ENCODE results near the gene CACNA2D3.

DNA sequence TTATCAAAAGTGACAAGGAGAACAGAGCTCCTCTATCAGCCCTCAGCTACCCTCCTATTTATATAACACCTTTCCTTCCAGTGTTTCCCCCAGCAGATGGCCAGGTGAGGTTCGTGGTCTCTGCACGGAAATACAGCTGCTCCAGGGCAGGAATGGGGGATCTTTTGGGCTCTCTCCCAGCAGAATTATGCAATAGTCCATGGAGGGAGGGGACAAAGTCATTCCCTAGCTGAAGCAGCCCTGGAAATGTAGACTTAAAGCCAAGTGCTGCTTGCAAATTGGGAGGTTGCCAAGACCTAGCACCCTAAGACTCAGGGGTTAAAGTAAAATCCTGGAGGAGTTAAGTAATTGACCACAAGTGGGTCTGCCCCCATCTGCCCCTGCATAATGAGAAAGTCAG is 549.2 kb downstream of the CACNA2D3 start:
- TF ChIP-seq POLR2A (IDR thresholded peaks at IDR 0.05; ENCODE audit: low read length) = no peak
- no peak for TF ChIP-seq GATA1 (IDR thresholded peaks at IDR 0.05; ENCODE audit: low read depth, low read length)
